GM10847 (cell line): ENCODE results near the gene MED8.

Experiments
- POLR2A ChIP-seq: IDR thresholded peaks from 2 replicates; pipeline ENCODE4 v1.6.1; 2011; ENCODE audit not compliant: insufficient read length; ENCODE audit errors: extremely low read depth

Gene MED8

GRCh38 chr1:43338001-43338400, 51.6 kb downstream of the MED8 start:
- TF ChIP-seq POLR2A: no peak

GRCh38 chr1:43337588-43337987, 52.0 kb downstream of the MED8 start, which contains the start of gene MPL:
MPL (plus strand) TSS chr1:43337818; CDS start chr1:43337849, 31 bp downstream.
- TF ChIP-seq POLR2A: no peak

GRCh38 chr1:43334453-43335205, 55.0 kb downstream of the MED8 start:
- TF ChIP-seq POLR2A: no peak
